ENCODE data around the gene MTCL3.

MTCL3 gene

GRCh38 chr6:127515234-127515793, 3.8 kb downstream of the MTCL3 start:
- no peaks in the 10 kb centered on the region for H3K79me2 ChIP-seq (ENCODE audit: insufficient read depth, low read length)
- no peaks in the 10 kb centered on the region for H3K9me3 ChIP-seq (ENCODE audit: insufficient read depth, low read length, severe bottlenecking)
- H2AFZ ChIP-seq (ENCODE audit: low read depth, low read length) = peak overlapping the region; percentile 39; the same call in 1 of the 2 replicates
- H3K9ac ChIP-seq (ENCODE audit: low read depth, low read length) = peak overlapping the region; percentile 50
- no peak for DNase-seq
- peak; percentile 31; the same call in 2 of the 3 replicates for ATAC-seq (ENCODE audit: insufficient read depth, low read depth)
- H3K27ac ChIP-seq (ENCODE audit: low read length) = no peak overlapping the region
- peaks cover 5% of the 10 kb centered on the region for H4K20me1 ChIP-seq (ENCODE audit: insufficient read depth, low read length)
- no peaks in the 10 kb centered on the region for H3K36me3 ChIP-seq (ENCODE audit: insufficient read depth, low read length)
- peak overlapping the region; percentile 88 for H3K4me2 ChIP-seq (ENCODE audit: insufficient read depth, low read length)
- TF ChIP-seq EZH2 (IDR thresholded peaks at IDR 0.05; ENCODE audit: borderline replicate concordance, low read depth, low read length, severe bottlenecking) = no peak
- TF ChIP-seq CTCF (IDR thresholded peaks at IDR 0.05; ENCODE audit: borderline replicate concordance, extremely low read depth, low read length, poor library complexity, severe bottlenecking) = peak; percentile 20
- H3K4me1 ChIP-seq (ENCODE audit: insufficient read depth, low read length) = peaks cover 28% of the 10 kb centered on the region
- H3K27me3 ChIP-seq (ENCODE audit: insufficient read depth, low read length, poor library complexity) = peaks cover 10% of the 10 kb centered on the region
- H3K4me3 ChIP-seq (ENCODE audit: low read depth in 1 of 2, low read length in 2 of 2) = peak overlapping the region; percentile 32 to 62; a peak in 3 of 4 replicates

- H3K36me3 ChIP-seq (ENCODE audit: insufficient read depth, low read length) = no peaks in the 10 kb centered on the region
- DNase-seq = no peak
- H3K4me1 ChIP-seq (ENCODE audit: insufficient read depth, low read length) = peaks cover 28% of the 10 kb centered on the region
- H3K9ac ChIP-seq (ENCODE audit: low read depth, low read length) = no peak overlapping the region
- no peak overlapping the region for H3K27ac ChIP-seq (ENCODE audit: low read length)
- no peaks in the 10 kb centered on the region for H3K9me3 ChIP-seq (ENCODE audit: insufficient read depth, low read length, severe bottlenecking)
- no peak overlapping the region for H2AFZ ChIP-seq (ENCODE audit: low read depth, low read length)
- H3K27me3 ChIP-seq (ENCODE audit: insufficient read depth, low read length, poor library complexity) = peaks cover 10% of the 10 kb centered on the region
- H3K4me3 ChIP-seq (ENCODE audit: low read depth in 1 of 2, low read length in 2 of 2) = peak overlapping the region in 1 of 2 experiments; percentile 62; a peak in 2 of 4 replicates
- H3K79me2 ChIP-seq (ENCODE audit: insufficient read depth, low read length) = no peaks in the 10 kb centered on the region
- TF ChIP-seq CTCF (IDR thresholded peaks at IDR 0.05; ENCODE audit: borderline replicate concordance, extremely low read depth, low read length, poor library complexity, severe bottlenecking) = no peak
- no peak for TF ChIP-seq EZH2 (IDR thresholded peaks at IDR 0.05; ENCODE audit: borderline replicate concordance, low read depth, low read length, severe bottlenecking)
- ATAC-seq (ENCODE audit: insufficient read depth, low read depth) = no peak
- peaks cover 5% of the 10 kb centered on the region for H4K20me1 ChIP-seq (ENCODE audit: insufficient read depth, low read length)
- H3K4me2 ChIP-seq (ENCODE audit: insufficient read depth, low read length) = peak overlapping the region; percentile 88; the same call in 1 of the 2 replicates
Observed at GRCh38 chr6:127514773-127515227, 4.3 kb downstream of the MTCL3 start.

- peak overlapping the region; percentile 88; the same call in 1 of the 2 replicates for H3K4me2 ChIP-seq (ENCODE audit: insufficient read depth, low read length)
- TF ChIP-seq EZH2 (IDR thresholded peaks at IDR 0.05; ENCODE audit: borderline replicate concordance, low read depth, low read length, severe bottlenecking) = no peak
- no peak for TF ChIP-seq CTCF (IDR thresholded peaks at IDR 0.05; ENCODE audit: borderline replicate concordance, extremely low read depth, low read length, poor library complexity, severe bottlenecking)
- peaks cover 5% of the 10 kb centered on the region for H4K20me1 ChIP-seq (ENCODE audit: insufficient read depth, low read length)
- no peak overlapping the region for H3K9ac ChIP-seq (ENCODE audit: low read depth, low read length)
- H3K79me2 ChIP-seq (ENCODE audit: insufficient read depth, low read length) = no peaks in the 10 kb centered on the region
- no peak overlapping the region for H2AFZ ChIP-seq (ENCODE audit: low read depth, low read length)
- no peak overlapping the region for H3K27ac ChIP-seq (ENCODE audit: low read length)
- H3K4me3 ChIP-seq (ENCODE audit: low read depth in 1 of 2, low read length in 2 of 2) = no peak overlapping the region
- no peaks in the 10 kb centered on the region for H3K36me3 ChIP-seq (ENCODE audit: insufficient read depth, low read length)
- H3K27me3 ChIP-seq (ENCODE audit: insufficient read depth, low read length, poor library complexity) = peaks cover 10% of the 10 kb centered on the region
- DNase-seq (no peak), ATAC-seq (ENCODE audit: insufficient read depth, low read depth) (no peak)
- H3K9me3 ChIP-seq (ENCODE audit: insufficient read depth, low read length, severe bottlenecking) = no peaks in the 10 kb centered on the region
- peaks cover 28% of the 10 kb centered on the region for H3K4me1 ChIP-seq (ENCODE audit: insufficient read depth, low read length)
Observed at GRCh38 chr6:127514179-127514772, 4.9 kb downstream of the MTCL3 start.
